ENCODE results near the gene UCP3.
A peak's percentile ranks its signal among the peaks of the same experiment; 100 is the strongest.

GRCh38 chr11:73989156-73989555, 19.7 kb downstream of the UCP3 start:
- TF ChIP-seq CTCF (IDR thresholded peaks at IDR 0.05) (peak in 1 of 4 experiments; percentile 3), POLR2AphosphoS5 (IDR thresholded peaks at IDR 0.05) (no peak)

All from prostate gland (tissue), 2 donors.